Prostate gland (tissue), 2 donors: ENCODE measurements around the gene ADCY6.

Source experiments
- CTCF ChIP-seq, 4 experiments: fragments of 200-600 bp in 2 of 4; fragments of 450-650 bp in 2 of 4; sonication (generic) in 2 of 4; IDR thresholded peaks; 1 replicate in 3 of 4; 2 replicates in 1 of 4; pipeline ENCODE4 v1.5.1; 2016 to 2019; ENCODE audit warnings: antibody characterized with exemption in 4 of 4, mild to moderate bottlenecking in 2 of 4, moderate library complexity in 2 of 4
- POLR2A ChIP-seq: fragments of 450-650 bp; IDR thresholded peaks from one replicate; pipeline ENCODE4 v1.6.1; 2016; ENCODE audit warnings: antibody characterized with exemption, mild to moderate bottlenecking

- TF ChIP-seq CTCF (IDR thresholded peaks at IDR 0.05): no peak
- TF ChIP-seq POLR2A: no peak
Observed at GRCh38 chr12:48779869-48780268, 9.0 kb downstream of the ADCY6 start.
